A549 (cell line): ENCODE results near the gene RPS6KA2. TPM values are rescaled to one million over a fixed set of nuclear protein-coding genes. Genes with fewer than 3 reads are reported as not detected.

Experiments used
- ATAC-seq, 2 experiments: fragments of 200-7000 bp in 1 of 2; fragments of >200 bp in 1 of 2; cut with Nextera tagmentation in 1 of 2; cut with Tn5 transposase in 1 of 2; 3 replicates each; pipeline versions ENCODE4 v1.8.0 to v1.9.1; 2018 to 2020; ENCODE audit warnings: mild to moderate bottlenecking in 1 of 2, moderate library complexity in 1 of 2
- CTCF ChIA-PET: fragments of 300-600 bp; sonication (Branson Sonifier 250); formaldehyde crosslinking; extraction: SDS; loops from one replicate; lab custom pipeline; 2021; ENCODE audit warnings: antibody characterized with exemption, inconsistent platforms; lab: Yijun Ruan, JAX
- POLR2A ChIA-PET: fragments of 350-600 bp; formaldehyde crosslinking; extraction: SDS; loops from one replicate; lab custom pipeline; 2021; ENCODE audit warnings: antibody characterized with exemption, inconsistent platforms; lab: Yijun Ruan, JAX
- DNase-seq, 2 experiments: peaks; one replicate each; pipeline versions ENCODE4 v3.0.0 to v3.0.0-alpha.2; 2011 to 2016; ENCODE audit warnings: low read depth in 1 of 2, low spot score in 1 of 2
- FAIRE-seq: peaks from 2 replicates; lab custom pipeline; 2011; peaks lifted over from hg19 to GRCh38; lab: Jason Lieb, UNC
- H3K27ac ChIP-seq, 2 experiments: fragments of >200 bp; sonication (Bioruptor Twin); formaldehyde crosslinking; 3 replicates each; pipeline ENCODE4 v1.5.1; 2016 to 2017
- H3K4me1 ChIP-seq: fragments of >200 bp; sonication (Bioruptor Twin); formaldehyde crosslinking; 3 replicates; pipeline ENCODE4 v1.6.1; 2016
- H3K4me2 ChIP-seq: fragments of >200 bp; sonication (Bioruptor Twin); formaldehyde crosslinking; 3 replicates; pipeline ENCODE4 v1.6.1; 2016
- H3K4me3 ChIP-seq: fragments of >200 bp; sonication (Bioruptor Twin); formaldehyde crosslinking; 3 replicates; pipeline ENCODE4 v1.5.1; 2016
- H3K9me3 ChIP-seq: fragments of >200 bp; sonication (Bioruptor Twin); formaldehyde crosslinking; 3 replicates; pipeline ENCODE4 v1.6.1; 2016
- CBX2 ChIP-seq: fragments of 200-600 bp; sonication (generic); IDR thresholded peaks from 2 replicates; pipeline ENCODE4 v1.6.1; 2016; ENCODE audit warnings: low read depth, mild to moderate bottlenecking, borderline replicate concordance
- CBX8 ChIP-seq: fragments of 200-600 bp; sonication (generic); IDR thresholded peaks from 2 replicates; pipeline ENCODE4 v1.6.1; 2016
- ESRRA ChIP-seq: fragments of 150-350 bp; IDR thresholded peaks from 2 replicates; pipeline ENCODE4 v1.6.1; 2014; ENCODE audit warnings: mild to moderate bottlenecking, low read length, borderline replicate concordance
- FOXS1 ChIP-seq: fragments of 250-450 bp; sonication (Bioruptor Pico); IDR thresholded peaks from 2 replicates; pipeline ENCODE4 v1.5.0; 2020; ENCODE audit warnings: mild to moderate bottlenecking, moderate library complexity
- GATA3 ChIP-seq: IDR thresholded peaks from 2 replicates; pipeline ENCODE4 v1.6.1; 2012; ENCODE audit warnings: borderline replicate concordance
- HOXB5 ChIP-seq: fragments of 250-450 bp; sonication (Bioruptor Pico); IDR thresholded peaks from 2 replicates; pipeline ENCODE4 v1.5.0; 2020; ENCODE audit warnings: mild to moderate bottlenecking, moderate library complexity
- JUN ChIP-seq, 2 experiments: fragments of >200 bp; sonication (Bioruptor Twin); formaldehyde crosslinking; IDR thresholded peaks; 2 replicates in 1 of 2; 3 replicates in 1 of 2; pipeline ENCODE4 v1.6.1; 2016 to 2017
- JUNB ChIP-seq: fragments of >200 bp; sonication (Bioruptor Twin); formaldehyde crosslinking; IDR thresholded peaks from 2 replicates; pipeline ENCODE4 v1.6.1; 2016
- KDM1A ChIP-seq: fragments of 200-600 bp; sonication (generic); IDR thresholded peaks from 2 replicates; pipeline ENCODE4 v1.6.1; 2016; ENCODE audit warnings: low read depth, mild to moderate bottlenecking
- PHF8 ChIP-seq: fragments of 200-600 bp; sonication (generic); IDR thresholded peaks from 2 replicates; pipeline ENCODE4 v1.6.1; 2016; ENCODE audit warnings: low read depth, mild to moderate bottlenecking, antibody characterized with exemption, moderate library complexity, borderline replicate concordance
- POLR2A ChIP-seq: IDR thresholded peaks from 2 replicates; pipeline ENCODE4 v1.6.1; 2012; ENCODE audit warnings: mild to moderate bottlenecking, low read length
- RCOR1 ChIP-seq: fragments of 150-350 bp; IDR thresholded peaks from 2 replicates; pipeline ENCODE4 v1.6.1; 2014; ENCODE audit warnings: antibody characterized with exemption, low read length, low read depth
- RFX5 ChIP-seq: fragments of 450-650 bp; IDR thresholded peaks from 2 replicates; pipeline ENCODE4 v1.7.1; 2014; ENCODE audit warnings: antibody characterized with exemption, mild to moderate bottlenecking, moderate library complexity
- RNF2 ChIP-seq: fragments of 200-600 bp; sonication (generic); IDR thresholded peaks from 2 replicates; pipeline ENCODE4 v1.6.1; 2016; ENCODE audit warnings: low read depth, mild to moderate bottlenecking, antibody characterized with exemption, moderate library complexity, borderline replicate concordance
- SMC3 ChIP-seq: fragments of >200 bp; sonication (Bioruptor Twin); formaldehyde crosslinking; IDR thresholded peaks from 3 replicates; pipeline ENCODE4 v1.6.1; 2018; ENCODE audit warnings: inconsistent platforms
- WGBS: methylation state at CpG from one replicate; pipeline ENCODE4 v1.1.6; 2017; ENCODE audit errors: missing lambda C conversion rate; 5-methylcytosine and 5-hydroxymethylcytosine counted together
- polyA plus RNA-seq, 4 experiments: library from polyadenylated mRNA; depleted of rRNA in 3 of 4; stranded (reverse); fragments of >200 nt; fragmentation: RNase III in 1 of 4; extraction: RNeasy Plus Mini Kit Qiagen cat#74134 plus additional on column Dnase treatment in 1 of 4; gene quantifications; 2 replicates in 3 of 4; 3 replicates in 1 of 4; pipeline ENCODE4 v1.2.3, GENCODE V29; 2011 to 2017
- TF ChIP-seq, protein P1 (sequence below): fragments of >200 bp; sonication (Bioruptor Twin); formaldehyde crosslinking; IDR thresholded peaks from 3 replicates; pipeline ENCODE4 v1.5.1; 2016
- TF ChIP-seq, protein P2 (sequence below): fragments of 150-350 bp; IDR thresholded peaks from 2 replicates; pipeline ENCODE4 v1.6.1; 2014; ENCODE audit warnings: low read depth, mild to moderate bottlenecking, low read length
- TF ChIP-seq, protein P3 (sequence below): IDR thresholded peaks from 2 replicates; pipeline ENCODE4 v1.6.1; 2012; ENCODE audit warnings: low read depth, borderline replicate concordance

Gene RPS6KA2
- polyA plus RNA-seq, 2 of the 4 experiments (the other 2 are of a cell fraction): 0.19 TPM; not detected in 1

DNA sequence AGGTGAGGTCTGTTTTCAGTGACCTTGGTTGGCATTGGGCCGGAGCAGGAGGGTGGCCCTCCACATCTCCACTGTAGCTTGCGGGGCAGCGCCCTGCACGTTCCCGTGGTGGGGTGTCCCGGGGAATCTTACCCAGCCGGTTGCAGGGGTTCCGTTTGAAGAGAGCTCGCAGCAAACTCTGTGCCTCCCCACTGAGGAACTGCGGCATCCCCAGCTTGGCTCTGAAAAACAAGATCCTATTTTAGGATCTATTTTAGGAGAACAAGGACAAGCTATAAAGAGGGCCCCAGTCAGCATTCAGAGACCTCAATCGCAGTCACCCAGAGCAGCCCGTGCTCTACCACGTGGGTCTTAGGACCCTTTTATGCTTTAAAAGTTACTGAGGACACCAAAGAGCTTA, 138.3 kb downstream of the RPS6KA2 start:
- no peak for ATAC-seq
- WGBS: 71% methylated on average over 13 of the region's 13 CpGs
- FAIRE-seq: no peak
- ChIA-PET POLR2A (no interaction called here), CTCF (interaction anchor here (1.4 to 1.5 kb wide), 2 partner anchors 88 to 287 kb away, joined by 3 to 4 read pairs; no protein-coding TSS in a partner anchor)
- Histone ChIP-seq H3K4me2 (no peak overlapping the region), H3K9me3 (no peaks in the 10 kb centered on the region), H3K4me3 (no peak overlapping the region), H3K4me1 (no peaks in the 10 kb centered on the region), H3K27ac (no peak overlapping the region)
- DNase-seq: no peak
- TF ChIP-seq, protein P1, sequence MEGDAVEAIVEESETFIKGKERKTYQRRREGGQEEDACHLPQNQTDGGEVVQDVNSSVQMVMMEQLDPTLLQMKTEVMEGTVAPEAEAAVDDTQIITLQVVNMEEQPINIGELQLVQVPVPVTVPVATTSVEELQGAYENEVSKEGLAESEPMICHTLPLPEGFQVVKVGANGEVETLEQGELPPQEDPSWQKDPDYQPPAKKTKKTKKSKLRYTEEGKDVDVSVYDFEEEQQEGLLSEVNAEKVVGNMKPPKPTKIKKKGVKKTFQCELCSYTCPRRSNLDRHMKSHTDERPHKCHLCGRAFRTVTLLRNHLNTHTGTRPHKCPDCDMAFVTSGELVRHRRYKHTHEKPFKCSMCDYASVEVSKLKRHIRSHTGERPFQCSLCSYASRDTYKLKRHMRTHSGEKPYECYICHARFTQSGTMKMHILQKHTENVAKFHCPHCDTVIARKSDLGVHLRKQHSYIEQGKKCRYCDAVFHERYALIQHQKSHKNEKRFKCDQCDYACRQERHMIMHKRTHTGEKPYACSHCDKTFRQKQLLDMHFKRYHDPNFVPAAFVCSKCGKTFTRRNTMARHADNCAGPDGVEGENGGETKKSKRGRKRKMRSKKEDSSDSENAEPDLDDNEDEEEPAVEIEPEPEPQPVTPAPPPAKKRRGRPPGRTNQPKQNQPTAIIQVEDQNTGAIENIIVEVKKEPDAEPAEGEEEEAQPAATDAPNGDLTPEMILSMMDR: no peak
- TF ChIP-seq JUNB: no peak
- TF ChIP-seq, protein P2, sequence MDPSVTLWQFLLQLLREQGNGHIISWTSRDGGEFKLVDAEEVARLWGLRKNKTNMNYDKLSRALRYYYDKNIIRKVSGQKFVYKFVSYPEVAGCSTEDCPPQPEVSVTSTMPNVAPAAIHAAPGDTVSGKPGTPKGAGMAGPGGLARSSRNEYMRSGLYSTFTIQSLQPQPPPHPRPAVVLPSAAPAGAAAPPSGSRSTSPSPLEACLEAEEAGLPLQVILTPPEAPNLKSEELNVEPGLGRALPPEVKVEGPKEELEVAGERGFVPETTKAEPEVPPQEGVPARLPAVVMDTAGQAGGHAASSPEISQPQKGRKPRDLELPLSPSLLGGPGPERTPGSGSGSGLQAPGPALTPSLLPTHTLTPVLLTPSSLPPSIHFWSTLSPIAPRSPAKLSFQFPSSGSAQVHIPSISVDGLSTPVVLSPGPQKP: no peak
- TF ChIP-seq, protein P3, sequence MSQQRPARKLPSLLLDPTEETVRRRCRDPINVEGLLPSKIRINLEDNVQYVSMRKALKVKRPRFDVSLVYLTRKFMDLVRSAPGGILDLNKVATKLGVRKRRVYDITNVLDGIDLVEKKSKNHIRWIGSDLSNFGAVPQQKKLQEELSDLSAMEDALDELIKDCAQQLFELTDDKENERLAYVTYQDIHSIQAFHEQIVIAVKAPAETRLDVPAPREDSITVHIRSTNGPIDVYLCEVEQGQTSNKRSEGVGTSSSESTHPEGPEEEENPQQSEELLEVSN: no peak
- TF ChIP-seq ESRRA: no peak
- no peak for TF ChIP-seq RNF2
- no peak for TF ChIP-seq JUN (IDR thresholded peaks at IDR 0.05)
- TF ChIP-seq GATA3: no peak
- no peak for TF ChIP-seq HOXB5 (CRISPR knock-in tag)
- TF ChIP-seq RCOR1: no peak
- no peak for TF ChIP-seq POLR2A
- no peak for TF ChIP-seq RFX5
- no peak for TF ChIP-seq SMC3
- no peak for TF ChIP-seq PHF8

DNA sequence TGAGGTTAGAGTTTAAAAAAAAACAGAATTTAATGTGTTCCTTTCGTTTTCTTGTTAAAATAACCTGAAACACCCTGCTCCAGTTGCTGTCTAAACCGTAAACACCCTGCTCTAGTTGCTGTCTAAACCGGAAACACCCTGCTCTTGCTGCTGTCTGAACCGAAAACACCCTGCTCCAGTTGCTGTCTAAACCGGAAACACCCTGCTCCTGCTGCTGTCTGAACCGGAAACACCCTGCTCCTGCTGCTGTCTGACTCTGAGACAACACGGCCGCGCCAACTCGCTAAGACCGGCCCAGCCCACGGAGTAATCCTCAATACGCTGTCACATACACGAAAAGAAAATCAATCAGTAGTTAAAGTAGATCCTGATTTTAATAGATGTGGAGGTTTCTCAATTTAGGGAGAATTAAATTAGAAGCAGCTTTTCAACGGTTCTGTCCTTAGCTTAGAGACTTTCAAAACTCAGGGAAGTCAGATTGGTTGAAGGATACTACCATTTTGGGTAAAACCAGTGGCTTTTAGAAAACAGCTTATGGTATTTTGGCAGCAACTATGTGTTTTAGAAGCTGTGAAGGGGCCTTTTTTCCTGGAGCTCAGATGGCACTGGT, 138.9 kb downstream of the RPS6KA2 start:
- no peak overlapping the region for H3K4me2 ChIP-seq
- DNase-seq (no peak), FAIRE-seq (no peak), ATAC-seq (no peak)
- no peaks in the 10 kb centered on the region for H3K4me1 ChIP-seq
- no peak overlapping the region for H3K27ac ChIP-seq
- H3K4me3 ChIP-seq: no peak overlapping the region
- TF ChIP-seq FOXS1 (no peak), SMC3 (no peak)
- POLR2A ChIA-PET: no interaction called here
- 65% methylated on average over 15 of the region's 15 CpGs for WGBS
- CTCF ChIA-PET: interaction anchor here (1.4 kb wide), 1 partner anchor 87 kb away, joined by 3 read pairs; no protein-coding TSS in a partner anchor
- no peaks in the 10 kb centered on the region for H3K9me3 ChIP-seq

DNA sequence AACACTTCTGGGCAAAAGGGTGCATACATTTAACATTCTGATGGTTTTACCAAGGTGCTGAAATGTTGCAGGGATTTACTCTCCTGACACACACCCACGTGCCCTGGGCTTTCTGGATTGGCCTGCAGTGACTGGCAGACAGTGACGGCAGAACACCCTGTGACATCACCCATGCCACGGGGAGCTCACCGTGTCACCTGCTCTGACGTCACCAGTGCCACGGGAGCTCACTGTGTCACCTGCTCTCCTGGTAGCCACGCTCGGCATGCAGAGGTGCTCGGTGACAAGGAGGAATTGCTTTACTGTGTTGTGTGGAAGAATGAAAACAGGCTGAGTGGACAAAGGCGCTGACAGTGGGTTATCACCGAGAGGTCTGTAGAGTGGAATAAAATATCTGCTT, 139.9 kb downstream of the RPS6KA2 start:
- Histone ChIP-seq H3K4me2 (no peak overlapping the region), H3K4me3 (no peak overlapping the region), H3K4me1 (no peaks in the 10 kb centered on the region), H3K9me3 (no peaks in the 10 kb centered on the region), H3K27ac (no peak overlapping the region)
- TF ChIP-seq KDM1A (no peak), CBX2 (no peak), CBX8 (no peak), RCOR1 (no peak)
- FAIRE-seq: no peak
- ChIA-PET CTCF (interaction anchor here (1.4 kb wide), 1 partner anchor 86 kb away, joined by 3 read pairs; no protein-coding TSS in a partner anchor), POLR2A (no interaction called here)
- no peak for DNase-seq
- ATAC-seq: no peak
- 66% methylated on average over 10 of the region's 11 CpGs for WGBS
